Choroid plexus epithelial cell (primary cell): ENCODE data around the gene LEKR1.
"Not testable (repeated sequence)": the region's sequence is repeated elsewhere in the genome, so short reads cannot be mapped to it uniquely, and the experiment has no call there.

Experiments
- DNase-seq: peaks from one replicate; pipeline ENCODE4 v3.0.0-alpha.2; 2010; ENCODE audit warnings: low read depth
- H3K4me3 ChIP-seq: 2 replicates; pipeline ENCODE4 v1.5.1; 2011; ENCODE audit warnings: low read depth, mild to moderate bottlenecking, control low read depth, low read length, moderate library complexity
- TF ChIP-seq, protein P1 (sequence below): conservative IDR thresholded peaks from 2 replicates; pipeline ENCODE4 v1.5.1; 2011; ENCODE audit warnings: low read depth, mild to moderate bottlenecking, control low read depth, inconsistent platforms, low read length, moderate library complexity

Gene LEKR1

DNA sequence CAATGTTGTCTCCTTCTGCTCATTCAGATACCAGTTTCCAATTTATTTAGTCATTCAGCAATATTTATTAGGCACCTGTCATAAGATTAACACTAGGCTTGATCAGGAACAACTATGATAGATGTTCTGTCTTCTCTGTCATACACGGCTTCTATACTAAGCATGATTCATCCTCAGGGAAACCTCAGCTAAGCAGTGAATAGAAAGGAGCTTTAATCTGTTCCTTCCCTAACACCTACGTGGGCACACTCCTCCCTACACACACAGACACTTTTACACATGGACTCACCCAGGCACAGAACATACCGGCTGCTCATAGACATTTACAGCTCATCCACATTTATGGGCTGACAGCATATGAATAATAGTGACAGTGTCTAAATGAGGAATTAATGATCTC lies 136.9 kb downstream of the LEKR1 start:
- no peak for DNase-seq
- TF ChIP-seq, protein P1, sequence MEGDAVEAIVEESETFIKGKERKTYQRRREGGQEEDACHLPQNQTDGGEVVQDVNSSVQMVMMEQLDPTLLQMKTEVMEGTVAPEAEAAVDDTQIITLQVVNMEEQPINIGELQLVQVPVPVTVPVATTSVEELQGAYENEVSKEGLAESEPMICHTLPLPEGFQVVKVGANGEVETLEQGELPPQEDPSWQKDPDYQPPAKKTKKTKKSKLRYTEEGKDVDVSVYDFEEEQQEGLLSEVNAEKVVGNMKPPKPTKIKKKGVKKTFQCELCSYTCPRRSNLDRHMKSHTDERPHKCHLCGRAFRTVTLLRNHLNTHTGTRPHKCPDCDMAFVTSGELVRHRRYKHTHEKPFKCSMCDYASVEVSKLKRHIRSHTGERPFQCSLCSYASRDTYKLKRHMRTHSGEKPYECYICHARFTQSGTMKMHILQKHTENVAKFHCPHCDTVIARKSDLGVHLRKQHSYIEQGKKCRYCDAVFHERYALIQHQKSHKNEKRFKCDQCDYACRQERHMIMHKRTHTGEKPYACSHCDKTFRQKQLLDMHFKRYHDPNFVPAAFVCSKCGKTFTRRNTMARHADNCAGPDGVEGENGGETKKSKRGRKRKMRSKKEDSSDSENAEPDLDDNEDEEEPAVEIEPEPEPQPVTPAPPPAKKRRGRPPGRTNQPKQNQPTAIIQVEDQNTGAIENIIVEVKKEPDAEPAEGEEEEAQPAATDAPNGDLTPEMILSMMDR = no peak
- no peak overlapping the region for H3K4me3 ChIP-seq

DNA sequence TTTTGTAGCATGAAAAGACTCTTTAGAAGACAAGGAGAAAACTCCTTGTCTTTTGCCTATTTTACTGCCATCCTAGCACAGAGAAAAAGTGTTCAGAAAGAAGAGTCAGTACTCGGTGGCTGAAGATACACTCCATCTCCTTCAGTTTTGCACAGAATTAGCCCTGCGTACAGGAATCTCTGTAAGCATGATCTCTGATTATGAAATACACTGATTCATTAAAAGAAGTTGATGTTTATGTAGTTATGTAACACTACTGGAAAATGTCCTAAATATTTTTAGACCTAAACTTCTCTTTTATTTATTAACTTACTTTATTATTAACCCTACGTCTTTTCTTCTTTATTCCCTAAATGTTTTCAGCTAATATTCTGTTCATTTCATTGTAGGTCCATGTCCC lies 138.4 kb downstream of the LEKR1 start:
- TF ChIP-seq, protein P1 = no peak
- peak; percentile 16 for DNase-seq

DNA sequence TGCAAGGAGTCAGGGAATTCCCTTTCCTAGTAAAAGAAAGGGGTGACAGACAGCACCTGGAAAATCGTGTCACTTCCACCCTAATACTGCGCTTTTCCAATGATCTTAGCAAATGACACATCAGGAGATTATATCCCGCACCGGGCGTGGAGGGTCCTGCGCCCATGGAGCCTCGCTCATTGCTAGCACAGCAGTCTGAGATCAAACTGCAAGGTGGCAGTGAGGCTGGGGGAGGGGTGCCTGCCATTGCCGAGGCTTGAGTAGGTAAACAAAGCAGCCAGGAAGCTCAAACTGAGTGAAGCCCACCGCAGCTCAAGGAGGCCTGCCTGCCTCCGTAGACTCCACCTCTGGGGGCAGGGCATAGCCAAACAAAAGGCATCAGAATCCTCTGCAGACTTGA lies 140.2 kb downstream of the LEKR1 start:
- not testable (repeated sequence) for DNase-seq, H3K4me3 ChIP-seq

More for the DNA sequence above, 138.4 kb downstream of the LEKR1 start:
- no peak overlapping the region for H3K4me3 ChIP-seq

DNA sequence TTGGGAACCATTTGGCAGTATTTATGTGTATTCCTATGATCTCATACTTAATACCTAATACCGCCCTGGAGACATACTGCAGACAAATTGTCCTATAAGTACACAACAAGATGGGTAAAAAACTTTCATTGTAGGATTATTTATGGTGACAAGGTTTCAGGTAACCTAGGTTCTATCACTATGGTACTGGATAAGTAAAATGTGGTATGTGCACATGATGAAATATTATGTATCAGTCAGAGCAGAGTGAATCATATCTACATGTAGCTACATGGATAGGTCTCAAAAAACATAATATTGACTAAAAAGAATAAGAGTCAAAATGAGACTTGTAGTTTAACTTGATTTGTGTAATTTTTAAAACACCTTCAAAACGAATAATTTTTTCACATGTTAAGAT lies 147.8 kb downstream of the LEKR1 start:
- H3K4me3 ChIP-seq = no peak overlapping the region
- TF ChIP-seq, protein P1 = no peak
- DNase-seq = no peak

DNA sequence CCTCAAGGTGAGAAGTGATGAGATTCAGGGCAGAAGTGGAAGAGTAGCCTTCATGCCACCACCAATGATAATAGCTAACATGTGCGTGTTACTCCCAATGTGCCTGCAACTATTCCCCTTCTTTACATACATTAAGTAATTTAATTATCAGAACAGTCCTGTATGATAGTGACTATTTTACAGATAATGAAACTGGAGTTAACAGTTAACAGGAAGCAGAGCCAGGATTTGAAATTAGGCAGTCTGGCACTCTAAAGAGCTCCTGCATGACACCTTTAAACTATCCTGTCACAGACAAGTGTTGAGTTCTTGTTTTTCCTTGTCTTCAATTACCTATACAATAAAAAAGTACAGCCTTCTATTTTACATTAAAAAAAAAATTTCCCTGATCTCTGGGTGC lies 148.8 kb downstream of the LEKR1 start:
- DNase-seq = no peak
- no peak overlapping the region for H3K4me3 ChIP-seq
- TF ChIP-seq, protein P1 = no peak

DNA sequence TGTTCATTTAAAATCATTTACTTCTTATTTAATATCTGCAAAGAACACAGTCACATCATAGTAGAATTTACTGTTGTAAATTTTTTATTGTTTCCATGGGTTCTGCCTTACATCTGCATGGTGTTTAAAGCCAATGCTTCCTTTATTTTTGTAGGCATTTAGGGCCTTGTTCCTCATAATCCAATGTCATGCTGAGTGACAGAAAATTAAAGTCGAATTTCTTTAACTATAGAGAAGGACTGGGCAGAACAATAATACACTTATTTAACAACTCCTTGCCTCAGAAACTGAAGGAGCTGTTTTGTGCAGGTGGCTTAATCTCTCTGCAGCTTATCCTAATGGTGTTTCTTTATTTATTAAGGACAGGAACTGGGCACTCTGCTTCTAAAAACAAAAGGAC lies 149.6 kb downstream of the LEKR1 start:
- no peak overlapping the region for H3K4me3 ChIP-seq
- TF ChIP-seq, protein P1 = no peak
- no peak for DNase-seq

DNA sequence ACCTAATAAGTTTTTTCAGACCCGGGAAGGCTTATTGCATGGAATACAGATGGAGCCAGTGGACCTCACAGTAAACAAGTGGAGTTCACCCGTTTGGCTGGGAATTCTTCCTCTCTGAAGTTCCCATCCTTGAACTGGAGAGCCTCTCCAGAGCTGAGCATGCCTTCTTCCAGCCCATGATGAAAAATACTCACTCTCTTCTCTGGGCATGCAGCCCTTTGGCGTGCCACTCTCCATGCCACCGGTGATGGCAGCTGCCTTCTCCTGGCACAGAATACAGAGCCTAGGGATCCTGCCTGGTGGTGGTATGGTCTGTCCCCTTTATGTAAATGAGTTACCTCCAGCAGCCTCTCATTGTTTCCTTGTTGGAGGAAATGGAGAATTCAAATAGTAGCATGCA lies 150.8 kb downstream of the LEKR1 start:
- H3K4me3 ChIP-seq = no peak overlapping the region
- TF ChIP-seq, protein P1 = no peak
- DNase-seq = no peak
